DMS114 treated with DMSO at 0.1 percent for 48 hours (cell line): ENCODE data around the gene RANBP10.

Experiments used
- DNase-seq: peaks from one replicate; lab custom pipeline; 2025; ENCODE audit not compliant: unreplicated experiment; lab: John Stamatoyannopoulos, UW

Gene RANBP10

DNA sequence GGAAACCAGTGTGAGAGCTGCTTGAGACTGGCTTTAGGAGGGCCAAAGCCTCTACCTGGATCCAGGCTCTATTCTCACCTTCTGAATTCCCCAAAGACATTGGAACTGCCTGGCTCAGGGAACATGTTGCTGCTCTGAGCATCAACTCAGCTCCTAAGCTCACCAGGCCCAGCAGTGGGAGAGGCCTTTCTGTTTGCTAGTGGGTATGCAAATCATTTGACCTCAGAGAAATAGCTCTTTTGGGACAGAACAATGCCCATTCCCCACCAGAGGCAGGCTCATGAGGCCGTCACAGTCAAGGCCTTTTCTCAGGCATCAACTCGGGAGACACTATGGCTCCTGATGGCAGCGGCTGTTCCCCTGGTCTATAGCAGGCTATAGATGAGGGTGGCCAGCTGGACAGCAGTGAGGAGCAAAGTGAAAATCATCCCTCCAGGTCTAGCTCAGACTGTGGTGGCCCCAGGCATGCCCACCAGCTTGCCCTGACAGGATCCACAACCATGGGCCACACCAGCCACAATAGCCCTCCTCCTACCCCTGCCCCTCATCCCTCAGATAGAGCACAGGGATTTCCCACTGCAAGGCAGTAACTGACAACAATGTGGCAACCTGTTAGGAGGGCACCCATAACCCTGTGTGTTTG lies 56.8 kb downstream of the RANBP10 start:
- DNase-seq, result no peak

DNA sequence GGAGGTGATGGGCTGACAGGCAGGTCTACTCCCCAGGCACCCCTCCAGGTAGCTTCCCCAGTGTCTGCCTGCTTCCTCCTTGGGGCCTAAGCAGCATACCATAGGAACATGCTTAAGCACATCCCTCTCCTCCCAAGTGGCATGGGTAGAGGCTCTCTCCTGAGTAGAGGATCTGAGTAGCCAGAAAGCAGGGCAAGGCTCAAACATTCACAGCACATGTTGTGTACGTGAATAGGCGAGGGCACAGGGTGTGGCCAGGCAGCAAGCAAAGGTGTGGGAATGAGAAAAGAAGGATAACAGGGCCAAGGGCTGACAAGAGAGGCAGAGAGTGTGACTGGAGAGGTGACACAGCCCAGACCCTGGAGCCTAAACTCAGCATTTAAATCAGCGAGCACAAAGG lies 57.5 kb downstream of the RANBP10 start:
- DNase-seq, result no peak

DNA sequence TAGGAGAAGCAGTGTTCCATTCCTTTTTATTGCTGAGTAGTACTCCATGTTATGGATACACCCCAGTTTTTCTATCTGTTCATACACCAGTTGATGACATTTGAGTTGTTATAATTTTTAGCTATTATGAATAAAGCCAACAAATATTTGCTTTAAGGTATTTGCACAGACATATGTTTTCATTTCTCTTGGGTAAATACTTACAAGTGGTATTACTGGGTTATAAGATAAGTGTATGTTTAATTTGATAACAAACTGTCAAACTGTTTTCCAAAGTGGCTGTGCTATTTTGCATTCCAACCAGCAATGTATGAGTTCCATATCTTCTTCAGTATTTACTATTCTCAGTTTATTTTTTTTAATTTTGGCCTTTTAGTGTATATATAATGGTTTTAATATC lies 59.5 kb downstream of the RANBP10 start:
- DNase-seq, result no peak

DNA sequence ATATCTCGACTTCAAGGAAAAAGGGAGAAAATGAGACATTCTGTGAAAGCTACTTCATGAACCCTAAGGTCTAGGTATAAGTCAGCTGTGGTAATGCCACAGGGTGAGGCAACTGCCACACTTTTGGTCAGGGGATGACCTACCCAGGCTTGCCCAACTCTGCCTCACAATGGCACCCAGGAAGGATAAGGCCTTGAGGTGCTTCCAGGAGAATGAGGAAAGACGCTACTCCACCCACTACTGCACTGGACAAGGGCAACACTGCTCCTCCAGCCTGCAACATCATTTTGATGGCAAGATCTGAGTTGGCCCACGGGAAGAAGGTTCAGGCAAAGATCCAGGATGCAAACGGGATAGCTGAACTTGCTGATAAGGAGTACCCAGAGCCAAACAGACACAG lies 65.2 kb downstream of the RANBP10 start:
- DNase-seq, result no peak

DNA sequence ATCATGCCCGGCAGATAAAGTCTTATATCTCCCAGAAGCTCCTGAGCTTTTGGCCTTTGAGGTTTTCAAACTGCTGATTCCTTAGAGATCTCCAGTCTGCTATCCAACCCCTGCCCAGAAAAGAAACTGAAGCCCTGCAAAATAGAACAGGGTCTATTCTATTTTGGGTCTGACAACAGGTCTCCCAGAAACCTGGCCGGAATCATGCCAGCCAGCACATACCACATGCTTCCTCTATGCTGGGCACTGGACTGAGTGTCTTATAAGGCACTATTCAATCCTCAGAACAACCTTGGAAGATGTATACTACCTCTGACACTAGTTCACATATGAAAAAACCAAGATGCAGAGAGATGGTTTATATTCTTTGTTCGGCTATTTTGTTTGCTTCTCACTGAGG lies 66.0 kb downstream of the RANBP10 start:
- no peak for DNase-seq

DNA sequence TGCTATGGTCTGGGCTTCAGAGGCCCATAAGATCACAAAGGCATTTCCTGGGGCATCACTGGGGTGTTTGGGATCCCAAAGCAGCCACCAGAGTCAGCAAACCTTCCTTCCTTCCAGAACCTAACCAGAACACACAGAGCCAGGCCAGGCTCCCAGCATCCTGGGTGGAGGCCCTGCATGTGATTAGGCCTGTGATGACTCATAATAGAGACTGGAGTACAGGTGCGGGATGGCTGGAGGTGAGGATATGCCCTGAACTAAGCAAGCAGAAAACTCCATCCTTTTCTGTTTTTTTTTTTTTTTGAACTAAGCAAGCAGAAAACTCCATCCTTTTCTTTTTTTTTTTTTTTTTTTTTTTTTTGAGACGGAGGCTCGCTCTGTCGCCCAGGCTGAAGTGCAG lies 69.5 kb downstream of the RANBP10 start:
- no peak for DNase-seq

DNA sequence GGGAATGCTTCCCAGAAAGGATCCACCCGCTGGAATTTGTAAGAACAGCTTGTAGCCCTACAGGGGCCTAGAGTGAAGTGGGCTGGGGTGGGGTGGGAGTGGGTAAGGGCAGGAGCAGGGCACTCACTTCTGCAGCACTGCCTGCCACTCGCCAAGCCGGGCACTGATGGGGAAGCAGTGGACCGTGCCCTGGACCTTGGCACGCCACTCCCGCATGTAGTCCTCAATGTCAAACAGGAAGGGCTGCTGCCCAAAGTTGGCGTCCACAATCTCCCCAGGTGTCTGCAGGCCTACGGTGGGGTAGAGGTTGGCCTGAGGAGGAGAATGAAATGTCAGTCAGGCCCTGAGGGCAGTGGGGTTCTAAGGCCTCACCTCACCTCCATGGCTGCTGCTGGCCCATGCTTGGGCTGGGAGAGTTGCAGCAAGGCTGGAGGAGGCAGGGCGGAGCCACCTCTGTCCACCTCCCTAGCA lies 71.6 kb downstream of the RANBP10 start:
- no peak for DNase-seq

DNA sequence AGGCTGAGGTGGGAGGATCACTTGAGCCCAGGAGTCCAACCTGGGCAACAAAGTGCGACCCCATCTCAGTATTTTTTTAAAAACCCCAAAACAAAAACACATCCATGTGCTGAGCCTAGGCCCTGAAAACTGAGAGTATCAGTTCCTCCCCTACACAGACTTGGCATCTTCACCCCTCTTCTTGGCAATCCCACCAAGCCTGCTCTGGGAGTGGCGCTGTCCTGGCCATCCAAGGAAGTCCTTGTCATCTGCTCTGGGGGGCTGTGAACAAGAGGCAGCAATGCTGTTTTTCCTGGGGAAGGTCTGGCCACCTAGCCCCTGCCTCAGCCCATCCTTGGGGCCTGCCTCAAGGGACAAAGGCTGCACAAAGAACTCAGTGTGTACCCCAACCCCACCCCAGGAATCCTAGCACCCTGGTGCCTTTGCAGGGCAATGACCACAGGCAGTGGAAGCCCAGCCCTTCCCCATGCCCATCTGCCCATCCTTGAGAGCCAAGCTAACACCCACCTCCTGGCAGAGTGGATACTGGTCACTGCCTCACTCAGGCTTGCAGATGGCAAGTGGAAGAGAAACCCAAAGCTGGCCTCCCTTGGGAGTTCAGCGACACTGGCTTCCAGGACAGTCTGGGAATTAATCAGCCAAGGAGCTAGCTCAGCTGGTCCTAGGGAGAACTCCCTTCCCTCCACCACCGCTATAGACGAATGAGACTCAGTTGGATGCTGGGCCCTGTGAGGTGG lies 72.5 kb downstream of the RANBP10 start:
- DNase-seq, result no peak

DNA sequence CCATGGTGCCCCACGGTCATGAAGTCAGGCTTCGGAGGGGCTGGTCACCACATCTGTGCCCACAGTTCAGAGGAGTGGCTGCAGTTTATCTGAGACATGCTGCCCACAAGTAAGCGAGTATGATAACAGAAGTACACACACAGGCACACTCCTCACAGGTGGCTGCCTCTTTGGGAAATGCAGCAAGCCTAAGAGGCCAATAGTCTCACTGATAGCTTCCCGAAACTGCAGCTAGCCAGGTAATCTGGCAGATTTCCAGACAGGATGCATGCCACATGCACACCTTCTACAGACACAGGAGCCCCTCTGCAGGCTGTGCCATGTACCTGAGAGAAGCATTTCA lies 74.6 kb downstream of the RANBP10 start:
- DNase-seq, result no peak

DNA sequence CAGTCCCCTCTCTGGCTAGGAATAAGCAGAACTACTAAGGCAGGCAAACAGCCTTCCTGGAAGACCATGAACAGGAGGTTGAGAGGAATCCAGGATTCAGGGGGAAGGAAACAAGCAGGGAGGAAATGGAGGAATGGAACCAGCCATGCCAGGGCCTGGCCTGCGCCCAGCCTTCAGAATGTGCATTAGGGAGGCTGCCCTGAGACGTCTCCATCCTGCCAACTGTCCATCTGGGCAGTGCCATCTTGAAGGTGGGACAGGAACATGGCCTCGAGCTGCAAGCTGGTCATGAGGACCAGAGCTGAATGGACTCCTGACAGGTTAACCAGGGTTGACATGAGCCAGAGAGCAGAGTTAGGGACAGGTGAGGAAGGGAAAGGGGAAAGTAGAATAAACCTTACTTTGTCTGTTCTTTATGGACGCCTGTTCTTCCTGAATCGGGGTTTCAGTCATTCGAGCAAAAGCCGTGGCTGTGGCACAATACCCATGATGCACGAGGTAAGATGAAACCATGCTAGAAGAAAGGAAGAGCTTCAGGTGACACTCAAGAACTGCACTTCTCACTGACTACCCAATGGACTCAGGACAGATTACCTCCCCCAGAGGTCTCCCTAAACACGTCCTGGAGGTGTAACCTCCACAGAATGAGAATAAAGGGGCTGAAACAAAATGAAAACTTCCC lies 75.1 kb downstream of the RANBP10 start:
- no peak for DNase-seq

DNA sequence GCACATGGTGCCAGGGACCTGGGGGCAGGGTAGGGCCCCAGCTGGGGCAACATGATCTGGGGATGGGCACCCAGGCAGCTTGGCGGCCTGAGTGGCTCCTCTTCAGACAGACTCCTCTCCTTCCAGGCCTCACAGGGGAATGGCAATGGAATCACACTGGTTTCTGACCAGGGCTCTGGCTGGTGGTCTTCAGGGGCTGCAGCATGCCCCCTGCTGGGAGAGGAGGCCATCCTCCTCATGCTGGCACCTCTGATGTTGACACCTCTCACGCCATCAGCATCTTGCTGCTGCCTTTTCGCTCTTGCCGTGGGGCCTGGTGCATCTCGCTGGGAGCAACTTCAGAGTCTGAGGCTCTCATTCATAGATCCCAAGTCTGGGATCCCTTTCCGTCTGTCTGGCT lies 76.0 kb downstream of the RANBP10 start:
- DNase-seq, result no peak

DNA sequence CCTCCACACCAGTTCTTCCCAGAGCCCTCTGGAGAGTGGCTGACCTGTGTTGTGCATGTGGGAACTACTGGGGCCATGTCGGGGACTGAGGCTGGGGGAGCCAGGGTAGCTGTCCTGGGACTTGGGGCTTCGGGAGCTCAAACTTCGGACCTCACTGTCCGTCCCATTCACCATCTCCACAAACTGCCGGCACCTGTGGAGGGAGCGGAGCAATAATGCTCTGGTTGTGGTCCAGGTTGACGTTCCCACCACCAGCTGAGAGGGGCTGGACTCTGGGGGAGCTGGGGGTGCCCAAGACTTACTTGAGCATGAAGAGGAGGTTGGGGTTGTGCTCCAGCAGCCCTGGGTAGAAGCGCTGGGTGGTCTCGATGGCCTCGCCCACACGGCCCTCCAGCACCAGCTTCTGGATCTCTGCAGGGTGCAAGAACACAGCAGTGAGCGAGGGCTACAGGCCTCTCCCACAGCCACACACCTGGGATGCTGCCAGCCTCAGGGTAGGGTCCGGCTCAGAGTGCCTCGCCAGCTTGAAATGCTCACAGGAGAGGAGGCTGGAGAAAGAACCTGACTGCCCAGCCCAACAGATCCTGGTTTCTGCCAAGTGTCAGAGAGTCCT lies 76.6 kb downstream of the RANBP10 start:
- DNase-seq, result no peak

DNA sequence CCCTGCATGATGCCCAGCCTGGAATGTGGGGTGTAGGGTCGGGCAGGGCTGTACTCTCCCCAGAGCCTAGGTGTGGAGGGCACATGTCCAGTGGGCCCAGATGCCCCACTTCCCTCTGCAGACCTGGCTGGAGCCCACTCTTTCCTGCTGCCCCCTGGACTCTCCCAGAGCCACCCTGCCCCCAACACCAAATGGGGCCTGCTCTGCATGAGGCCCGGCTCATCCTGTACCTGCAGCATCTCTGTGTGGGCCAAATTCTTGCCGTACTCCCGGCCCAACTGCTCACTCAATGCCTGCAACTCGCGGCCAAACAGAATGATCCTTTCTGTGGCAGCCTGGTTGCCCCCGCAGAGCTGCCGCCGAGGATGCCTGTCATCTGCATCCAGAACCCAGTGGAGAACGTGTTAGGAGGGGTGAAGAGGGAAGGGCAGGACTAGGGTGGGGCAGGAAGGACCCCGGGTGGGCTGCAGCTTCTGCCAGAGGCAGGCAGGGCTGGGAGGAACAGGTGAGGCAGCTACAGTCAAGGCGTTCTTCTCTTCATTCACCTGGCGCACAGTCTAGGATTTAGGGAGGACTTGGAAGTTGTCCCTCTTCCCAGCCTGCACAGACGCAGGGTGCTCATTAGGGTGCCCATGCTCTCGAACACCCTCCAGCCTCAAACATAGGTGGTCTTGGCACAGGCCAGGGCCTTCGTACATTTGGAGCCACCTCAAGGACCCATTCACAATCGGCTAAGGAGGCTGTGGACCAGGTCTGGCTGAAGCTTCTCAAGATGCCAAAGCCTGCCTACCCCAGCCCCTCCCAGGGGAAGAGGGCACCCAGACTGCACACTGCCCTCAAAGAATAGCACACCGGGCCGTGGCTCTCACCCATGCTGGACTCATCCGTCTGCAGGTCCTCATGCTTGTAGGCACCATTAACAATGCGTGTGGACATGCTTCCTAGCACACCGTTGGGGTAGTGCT lies 78.6 kb downstream of the RANBP10 start:
- no peak for DNase-seq

DNA sequence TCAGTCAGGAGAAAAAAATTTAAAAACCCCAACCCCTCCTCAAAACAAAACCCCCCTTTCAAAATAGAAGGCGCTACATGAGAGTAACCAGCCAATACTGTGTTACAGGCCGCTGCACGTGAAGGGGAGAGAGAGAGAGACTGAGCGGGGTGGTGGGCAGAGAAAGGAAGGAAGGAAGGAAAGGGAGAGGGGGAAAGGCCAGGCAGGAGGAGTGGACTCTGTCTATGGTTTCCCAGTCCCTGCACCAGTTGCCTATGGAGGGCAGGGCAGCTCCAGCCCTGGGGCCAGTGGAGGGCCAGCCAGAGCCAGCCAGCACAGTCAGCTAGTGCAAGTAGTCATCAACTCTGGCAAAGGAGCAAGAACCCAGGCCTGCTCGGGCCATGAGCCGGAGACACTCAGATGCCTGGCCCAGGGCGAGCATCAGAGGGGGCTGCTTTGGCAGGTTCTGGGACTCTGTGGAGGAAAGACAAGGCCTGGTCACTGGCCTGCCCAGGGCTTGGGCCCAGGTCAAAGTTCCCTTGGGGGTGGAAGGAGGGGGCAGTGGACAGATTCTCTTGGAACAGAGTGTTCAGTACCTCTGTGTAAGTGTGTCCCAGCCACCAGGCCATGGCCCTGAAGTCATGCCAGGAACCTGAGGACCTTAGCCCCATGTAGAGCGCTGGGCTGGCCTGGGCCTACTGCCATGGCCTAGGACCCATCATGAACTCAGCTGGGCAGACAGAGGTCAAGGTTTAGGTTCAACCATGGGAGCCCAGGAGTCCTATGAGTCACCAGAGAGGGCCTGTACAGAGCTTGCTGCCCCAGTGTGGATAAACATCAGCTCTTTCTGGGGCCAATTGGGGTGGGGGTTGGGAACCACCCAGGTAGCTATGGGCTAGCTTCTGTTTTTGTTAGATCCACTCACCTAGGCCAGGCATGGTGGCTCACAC lies 80.0 kb downstream of the RANBP10 start:
- no peak for DNase-seq

DNA sequence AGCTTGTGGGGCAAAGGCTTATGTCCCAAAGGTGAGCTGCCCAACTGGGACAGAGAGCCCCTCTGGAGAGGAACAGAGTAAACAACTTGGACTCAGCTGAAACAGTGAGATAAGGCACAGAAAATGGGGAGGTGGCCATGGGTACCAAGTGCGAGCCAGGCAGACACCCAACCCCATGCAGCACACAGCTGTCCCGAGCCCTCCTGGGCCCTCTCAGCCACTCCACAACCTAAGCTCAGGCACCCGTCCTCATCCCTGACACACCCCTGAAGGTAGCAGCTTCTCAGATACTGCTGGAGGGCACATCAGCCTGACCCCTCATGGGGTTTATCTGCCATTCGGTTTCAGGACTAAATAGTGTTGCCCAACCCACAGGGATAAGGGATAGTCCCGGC lies 82.5 kb downstream of the RANBP10 start:
- DNase-seq, result no peak

DNA sequence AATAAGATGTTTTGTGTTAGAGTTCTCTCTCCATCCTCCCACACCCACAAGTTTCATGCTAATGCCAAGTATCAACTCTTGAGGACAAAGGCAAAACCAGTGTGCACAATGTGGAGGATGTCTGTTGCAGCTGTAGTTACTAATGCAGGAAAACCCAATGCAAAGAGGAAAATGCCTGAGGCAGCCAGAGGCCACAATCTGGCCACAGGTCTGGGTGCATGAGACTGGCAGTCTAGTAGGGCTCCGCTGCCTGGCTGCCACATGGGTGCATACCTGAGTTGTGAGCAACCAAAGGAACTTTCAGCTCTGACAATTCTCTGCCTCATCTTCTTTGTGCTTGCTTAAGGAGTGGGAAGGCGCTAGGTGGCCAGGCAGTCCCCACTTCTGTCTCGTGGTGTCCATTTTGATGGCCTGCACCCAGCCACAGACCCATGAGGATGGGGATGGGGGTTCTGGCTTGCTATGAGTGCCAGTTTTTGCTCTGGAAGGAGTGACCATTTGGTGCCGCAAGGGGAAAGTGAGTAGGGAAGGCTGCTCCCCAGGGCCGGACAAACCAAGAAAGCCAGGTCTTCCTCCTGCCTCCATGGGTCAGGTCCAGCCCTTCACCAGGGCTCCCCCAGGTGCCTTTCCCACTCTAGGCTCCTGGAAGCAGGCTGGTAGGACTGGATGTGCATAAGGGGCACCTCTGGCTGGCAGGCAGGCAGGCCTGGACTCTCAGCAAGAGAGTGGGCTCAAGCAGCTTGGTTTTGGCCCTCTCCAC lies 83.0 kb downstream of the RANBP10 start:
- no peak for DNase-seq

DNA sequence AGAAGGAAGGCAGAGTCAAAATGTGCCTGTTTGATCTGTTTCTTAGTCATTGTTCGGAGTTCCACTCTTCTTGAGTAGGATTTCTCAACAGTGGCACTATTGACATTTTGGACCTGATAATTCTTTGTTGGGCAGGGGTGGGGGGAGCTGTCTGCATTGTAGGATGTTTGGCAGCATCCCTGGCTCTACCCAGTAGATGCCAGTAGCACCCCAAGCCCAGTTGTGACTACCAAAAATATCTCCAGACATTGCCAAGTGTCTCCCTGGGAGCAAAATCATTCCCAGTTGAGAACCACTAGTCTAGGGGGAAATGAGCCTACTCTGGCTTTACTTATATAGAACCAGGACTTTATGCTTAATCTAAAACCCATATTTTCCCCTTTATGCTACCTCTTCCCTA lies 86.1 kb downstream of the RANBP10 start:
- no peak for DNase-seq

DNA sequence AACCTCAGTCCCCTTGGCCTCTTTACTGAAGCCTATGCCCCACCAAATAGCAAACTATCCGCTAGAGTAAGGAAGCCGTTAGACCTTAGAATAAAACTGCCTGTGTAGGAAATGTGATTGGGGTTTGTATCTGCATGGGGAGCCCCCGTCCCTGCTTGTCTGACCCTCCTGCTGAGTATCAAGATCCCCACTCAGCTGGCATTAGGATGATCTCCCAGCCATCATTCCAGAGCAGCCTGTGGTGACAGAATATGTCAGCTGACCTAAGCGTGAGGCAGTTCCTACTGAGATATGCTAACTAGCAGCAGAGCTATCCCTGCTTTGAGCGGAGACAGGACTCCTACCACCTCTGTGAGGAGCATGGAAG lies 86.6 kb downstream of the RANBP10 start:
- DNase-seq, result peak; percentile 29
